ENCODE data around the gene ITIH3. TPM values are rescaled to one million over a fixed set of nuclear protein-coding genes. Genes with fewer than 3 reads are reported as not detected.

Gene ITIH3
- total and polyA plus RNA-seq, 2 of the 8 experiments (the other 6 are each of a cell fraction or from before 2014, with no cell fraction given) = not detected

GRCh38 chr3:52800079-52800478 is 5.5 kb downstream of the ITIH3 start:
- Histone ChIP-seq H3K9me3 (ENCODE audit: insufficient read depth in 2 of 2, low read depth in 1 of 2, low read length in 1 of 2) (no peaks in the 10 kb centered on the region), H2BK20ac (ENCODE audit: low read length) (no peak overlapping the region), H2AFZ (ENCODE audit: low read length) (no peak overlapping the region), H3K14ac (ENCODE audit: insufficient read length) (no peak overlapping the region), H3K4me2 (ENCODE audit: insufficient read depth in 1 of 2, low read depth in 2 of 2, low read length in 2 of 2) (no peak overlapping the region), H3K56ac (replicated peaks; ENCODE audit: insufficient read length, low read depth, low read length) (no peak overlapping the region), H2AK5ac (ENCODE audit: low read depth, low read length) (no peak overlapping the region), H4K91ac (replicated peaks; ENCODE audit: insufficient read length, low read length) (no peak overlapping the region), H4K5ac (ENCODE audit: insufficient read length, low read depth, low read length) (no peak overlapping the region), H3K9ac (replicated peaks in 1 of 4; ENCODE audit: extremely low read depth in 1 of 4, low read depth in 3 of 4, low read length in 3 of 4) (no peak overlapping the region), H2BK15ac (ENCODE audit: low read length) (no peak overlapping the region), H3K23ac (ENCODE audit: insufficient read length) (no peak overlapping the region), H3K4ac (replicated peaks; ENCODE audit: insufficient read length, low read depth, low read length) (no peak overlapping the region), H3K36me3 (ENCODE audit: control insufficient read depth in 2 of 4, insufficient read depth in 4 of 4, low read length in 3 of 4) (no peaks in the 10 kb centered on the region), H3K27me3 (replicated peaks in 1 of 4; ENCODE audit: control insufficient read depth in 3 of 4, extremely low read depth in 1 of 4, insufficient read depth in 3 of 4, low read length in 3 of 4) (no peaks in the 10 kb centered on the region), H4K8ac (ENCODE audit: extremely low read depth, insufficient read depth, low read length) (no peak overlapping the region), H3K79me2 (ENCODE audit: control insufficient read depth in 1 of 2, insufficient read depth in 2 of 2, low read length in 2 of 2) (no peaks in the 10 kb centered on the region), H3K4me3 (ENCODE audit: extremely low read depth in 1 of 4, insufficient read depth in 2 of 4, low read depth in 3 of 4, low read length in 4 of 4) (no peak overlapping the region), H3K79me1 (ENCODE audit: low read depth, low read length) (no peaks in the 10 kb centered on the region), H2BK120ac (replicated peaks; ENCODE audit: low read depth, low read length) (no peak overlapping the region), H3K27ac (ENCODE audit: low read depth, low read length) (no peak overlapping the region), H3K23me2 (ENCODE audit: low read depth, low read length) (no peaks in the 10 kb centered on the region), H2BK5ac (ENCODE audit: low read depth, low read length) (no peak overlapping the region), H4K20me1 (replicated peaks in 1 of 2; ENCODE audit: control insufficient read depth in 1 of 2, insufficient read depth in 2 of 2, low read length in 2 of 2) (peaks cover 0 to 2% of the 10 kb centered on the region in 2 experiments), H3K18ac (ENCODE audit: extremely low read depth, low read length) (no peak overlapping the region), H2BK12ac (ENCODE audit: low read depth, low read length) (no peak overlapping the region), H3K4me1 (replicated peaks in 1 of 4; ENCODE audit: control insufficient read depth in 3 of 4, insufficient read depth in 4 of 4, low read length in 3 of 4) (no peaks in the 10 kb centered on the region)
- TF ChIP-seq SRF (IDR thresholded peaks at IDR 0.05; ENCODE audit: low read depth, low read length) (no peak), TAF7 (optimal IDR thresholded peaks at IDR 0.05; ENCODE audit: borderline replicate concordance, low read depth, low read length) (no peak), YY1 (IDR thresholded peaks at IDR 0.05; ENCODE audit: low read depth, low read length) (no peak), CHD1 (IDR thresholded peaks at IDR 0.05; ENCODE audit: low read depth, low read length) (no peak), CREB1 (IDR thresholded peaks at IDR 0.05) (no peak)
- 91% methylated on average over 7 of the region's 7 CpGs; no CpG with 5 or more reads in 1 of the 2 experiments for WGBS, 2 experiments (ENCODE audit: extremely low coverage in 1 of 2, insufficient coverage in 1 of 2, insufficient read length in 1 of 2, insufficient replicate concordance in 2 of 2, low coverage in 1 of 2, low lambda C conversion rate in 2 of 2, missing lambda C conversion rate in 1 of 2)
- no peak for FAIRE-seq
- no peak for DNase-seq (ENCODE audit: low read depth in 1 of 2, low spot score in 2 of 2)
- ChIA-PET POLR2A (ENCODE audit: partially characterized antibody) (no interaction called here), CTCF (ENCODE audit: partially characterized antibody) (interaction anchor here (1.2 to 6.9 kb wide), 9 partner anchors 10 to 47 kb away, joined by 4 to 86 read pairs (median 21); partner anchors contain the start of genes ITIH1, MUSTN1 and NEK4)
